Activated T-cell treated with anti-CD3 and anti-CD28 coated beads, Interleukin-2, amount 50 U/mL, for 4 hours (primary cell): ENCODE results near the gene RYR2. TPM values are rescaled to one million over a fixed set of nuclear protein-coding genes. Genes with fewer than 3 reads are reported as not detected.
"Not testable (repeated sequence)": the region's sequence is repeated elsewhere in the genome, so short reads cannot be mapped to it uniquely, and the experiment has no call there.

Experiments
- ATAC-seq, 2 donors: fragments of 200-7000 bp; cut with Tn5 transposase; one replicate each; pipeline ENCODE4 v1.10.0; 2021
- DNase-seq: peaks from one replicate; pipeline ENCODE4 v3.0.0-alpha.2; 2020
- H3K27me3 Mint-ChIP-seq: one replicate; pipeline ENCODE4 v1.8.0; 2021; ENCODE audit warnings: low read depth, mixed read lengths
- H3K36me3 Mint-ChIP-seq: one replicate; pipeline ENCODE4 v1.8.0; 2022; ENCODE audit warnings: mixed read lengths; ENCODE audit not compliant: insufficient read depth
- H3K4me1 Mint-ChIP-seq: one replicate; pipeline ENCODE4 v1.8.0; 2021; ENCODE audit warnings: low read depth, mixed read lengths
- H3K4me3 Mint-ChIP-seq: one replicate; pipeline ENCODE4 v1.8.0; 2021; ENCODE audit warnings: mild to moderate bottlenecking, moderate library complexity, mixed read lengths
- H3K9me3 Mint-ChIP-seq: one replicate; pipeline ENCODE4 v1.8.0; 2021; ENCODE audit warnings: mixed read lengths
- total RNA-seq, 3 donors: library from RNA; stranded (reverse); gene quantifications; one replicate each; pipeline ENCODE4 v1.2.1, GENCODE V29; 2021

Gene RYR2
- total RNA-seq, 3 donors from 2014 or later, result 0.05 to 0.08 (median 0.05) TPM

DNA sequence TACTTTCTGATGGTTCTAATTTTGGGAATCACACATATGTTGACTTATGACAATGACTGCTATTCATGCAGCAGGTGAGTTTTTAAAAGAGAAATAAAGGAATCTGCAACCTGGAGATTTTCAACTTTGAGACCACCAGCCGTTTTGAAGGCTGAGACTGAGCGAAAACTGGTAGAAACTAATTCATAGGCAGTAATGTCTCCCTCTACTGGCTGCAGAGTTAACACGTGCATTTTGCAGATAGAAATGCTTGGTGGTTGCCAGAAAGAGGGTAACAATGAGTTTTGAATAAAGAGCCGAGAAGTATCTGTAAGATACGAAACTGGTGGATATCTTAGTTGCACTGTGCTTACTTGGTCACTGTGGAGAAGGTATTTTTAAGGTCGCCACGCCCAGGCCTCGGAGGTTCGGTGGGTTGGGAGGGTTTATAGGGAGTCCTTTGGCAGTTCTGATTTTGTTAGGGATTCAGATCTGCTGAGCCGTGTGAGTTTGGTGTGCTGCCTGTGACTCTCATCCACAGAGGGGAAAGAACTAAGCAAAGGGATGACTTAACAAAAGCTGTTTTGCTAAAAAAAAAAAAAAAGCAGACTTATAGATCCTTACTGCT is 83.0 kb downstream of the RYR2 start:
- Mint-ChIP-seq H3K9me3 (peaks cover 14% of the 10 kb centered on the region), H3K27me3 (peaks cover 3% of the 10 kb centered on the region), H3K4me3 (no peak overlapping the region), H3K4me1 (no peaks in the 10 kb centered on the region), H3K36me3 (no peaks in the 10 kb centered on the region)
- ATAC-seq (no peak), DNase-seq (no peak)

- no peaks in the 10 kb centered on the region for H3K36me3 Mint-ChIP-seq
- H3K4me1 Mint-ChIP-seq, result no peaks in the 10 kb centered on the region
- no peak for DNase-seq
- H3K27me3 Mint-ChIP-seq, result peaks cover 3% of the 10 kb centered on the region
- H3K4me3 Mint-ChIP-seq, result no peak overlapping the region
- H3K9me3 Mint-ChIP-seq, result peaks cover 19% of the 10 kb centered on the region
- ATAC-seq, result no peak
Measured at GRCh38 chr1:237126180-237126579, 84.2 kb downstream of the RYR2 start.

- not testable (repeated sequence) for H3K4me1 Mint-ChIP-seq, DNase-seq, H3K4me3 Mint-ChIP-seq, ATAC-seq, H3K27me3 Mint-ChIP-seq, H3K36me3 Mint-ChIP-seq
- H3K9me3 Mint-ChIP-seq, result peaks cover 21% of the 10 kb centered on the region
Measured at GRCh38 chr1:237127301-237127700, 85.3 kb downstream of the RYR2 start.

- peaks cover 30% of the 10 kb centered on the region for H3K9me3 Mint-ChIP-seq
- H3K4me1 Mint-ChIP-seq, result no peaks in the 10 kb centered on the region
- H3K27me3 Mint-ChIP-seq, result no peaks in the 10 kb centered on the region
- H3K4me3 Mint-ChIP-seq, result no peak overlapping the region
- ATAC-seq (no peak), DNase-seq (no peak)
- H3K36me3 Mint-ChIP-seq, result no peaks in the 10 kb centered on the region
Measured at GRCh38 chr1:237133921-237134320, 91.9 kb downstream of the RYR2 start.

GRCh38 chr1:237134929-237135328 is 92.9 kb downstream of the RYR2 start:
- Mint-ChIP-seq H3K27me3 (no peaks in the 10 kb centered on the region), H3K4me1 (no peaks in the 10 kb centered on the region), H3K4me3 (no peak overlapping the region), H3K9me3 (peaks cover 22% of the 10 kb centered on the region), H3K36me3 (no peaks in the 10 kb centered on the region)
- DNase-seq, result no peak
- no peak for ATAC-seq

GRCh38 chr1:237138551-237138950 is 96.6 kb downstream of the RYR2 start:
- no peaks in the 10 kb centered on the region for H3K4me1 Mint-ChIP-seq
- peaks cover 7% of the 10 kb centered on the region for H3K9me3 Mint-ChIP-seq
- no peaks in the 10 kb centered on the region for H3K27me3 Mint-ChIP-seq
- no peak for DNase-seq
- H3K36me3 Mint-ChIP-seq, result no peaks in the 10 kb centered on the region
- ATAC-seq, result no peak
- no peak overlapping the region for H3K4me3 Mint-ChIP-seq

GRCh38 chr1:237139732-237140131 is 97.7 kb downstream of the RYR2 start:
- Mint-ChIP-seq H3K36me3 (no peaks in the 10 kb centered on the region), H3K4me1 (no peaks in the 10 kb centered on the region), H3K4me3 (no peak overlapping the region), H3K27me3 (no peaks in the 10 kb centered on the region), H3K9me3 (peaks cover 7% of the 10 kb centered on the region)
- no peak for ATAC-seq
- no peak for DNase-seq

GRCh38 chr1:237140986-237141385 is 99.0 kb downstream of the RYR2 start:
- H3K36me3 Mint-ChIP-seq, result no peaks in the 10 kb centered on the region
- ATAC-seq (no peak), DNase-seq (no peak)
- H3K27me3 Mint-ChIP-seq, result no peaks in the 10 kb centered on the region
- H3K4me3 Mint-ChIP-seq, result no peak overlapping the region
- peaks cover 3% of the 10 kb centered on the region for H3K9me3 Mint-ChIP-seq
- H3K4me1 Mint-ChIP-seq, result no peaks in the 10 kb centered on the region

GRCh38 chr1:237141502-237141901 is 99.5 kb downstream of the RYR2 start:
- Mint-ChIP-seq H3K4me1 (no peaks in the 10 kb centered on the region), H3K27me3 (no peaks in the 10 kb centered on the region), H3K4me3 (no peak overlapping the region), H3K36me3 (no peaks in the 10 kb centered on the region), H3K9me3 (peaks cover 3% of the 10 kb centered on the region)
- ATAC-seq (no peak), DNase-seq (no peak)

GRCh38 chr1:237145379-237146135 is 103.6 kb downstream of the RYR2 start:
- no peak for ATAC-seq

DNA sequence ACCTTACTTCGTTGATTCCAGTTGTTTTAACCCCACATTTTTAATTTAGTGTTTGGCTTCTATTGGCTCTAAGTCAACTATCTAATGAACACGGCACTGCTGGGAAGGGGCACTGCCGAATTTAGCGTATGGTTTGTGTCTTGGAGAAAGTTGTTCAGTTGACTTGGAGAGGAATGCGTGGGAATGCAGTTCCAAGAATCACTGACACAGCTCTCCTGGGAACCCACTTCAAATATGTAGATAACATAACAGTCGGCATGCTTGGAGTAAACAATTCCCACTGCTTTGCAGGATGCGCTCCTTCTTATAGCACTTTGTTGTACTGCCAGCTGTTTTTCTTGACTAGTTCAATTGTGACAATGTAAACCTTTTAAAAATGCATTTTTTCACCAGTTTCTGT is 104.3 kb downstream of the RYR2 start:
- Mint-ChIP-seq H3K36me3 (no peaks in the 10 kb centered on the region), H3K4me1 (no peaks in the 10 kb centered on the region), H3K27me3 (no peaks in the 10 kb centered on the region), H3K9me3 (no peaks in the 10 kb centered on the region), H3K4me3 (no peak overlapping the region)
- ATAC-seq (no peak), DNase-seq (no peak)

More at GRCh38 chr1:237145379-237146135, 103.6 kb downstream of the RYR2 start:
- no peaks in the 10 kb centered on the region for H3K4me1 Mint-ChIP-seq
- H3K36me3 Mint-ChIP-seq, result no peaks in the 10 kb centered on the region
- no peaks in the 10 kb centered on the region for H3K9me3 Mint-ChIP-seq
- no peak overlapping the region for H3K4me3 Mint-ChIP-seq
- H3K27me3 Mint-ChIP-seq, result no peaks in the 10 kb centered on the region
- no peak for DNase-seq

DNA sequence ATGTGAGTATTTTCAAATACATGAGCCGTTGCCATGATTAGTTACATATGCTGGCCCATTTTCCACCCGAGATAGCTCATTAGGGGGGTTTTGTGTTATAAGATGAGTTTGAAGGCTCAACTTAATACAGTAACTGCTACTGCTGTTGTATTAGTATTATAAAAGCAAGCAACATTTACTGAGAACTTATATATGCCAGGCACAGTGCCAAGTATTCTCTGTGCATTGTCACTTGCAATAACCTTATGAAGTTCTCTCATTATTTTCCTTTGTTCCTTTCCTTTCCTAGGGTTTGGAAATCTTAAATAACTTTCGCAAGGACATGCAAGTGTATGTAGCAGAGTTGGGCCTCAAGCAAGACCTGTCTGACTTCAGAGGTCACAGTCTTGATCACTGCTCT is 107.9 kb downstream of the RYR2 start:
- no peak for ATAC-seq

GRCh38 chr1:237151979-237152378 is 110.0 kb downstream of the RYR2 start:
- H3K4me3 Mint-ChIP-seq, H3K9me3 Mint-ChIP-seq, DNase-seq, H3K4me1 Mint-ChIP-seq, H3K36me3 Mint-ChIP-seq, H3K27me3 Mint-ChIP-seq, ATAC-seq: not testable (repeated sequence)

More for the DNA sequence above, 107.9 kb downstream of the RYR2 start:
- Mint-ChIP-seq H3K36me3 (no peaks in the 10 kb centered on the region), H3K9me3 (no peaks in the 10 kb centered on the region), H3K4me1 (no peaks in the 10 kb centered on the region), H3K27me3 (peaks cover 3% of the 10 kb centered on the region), H3K4me3 (no peak overlapping the region)
- no peak for DNase-seq

DNA sequence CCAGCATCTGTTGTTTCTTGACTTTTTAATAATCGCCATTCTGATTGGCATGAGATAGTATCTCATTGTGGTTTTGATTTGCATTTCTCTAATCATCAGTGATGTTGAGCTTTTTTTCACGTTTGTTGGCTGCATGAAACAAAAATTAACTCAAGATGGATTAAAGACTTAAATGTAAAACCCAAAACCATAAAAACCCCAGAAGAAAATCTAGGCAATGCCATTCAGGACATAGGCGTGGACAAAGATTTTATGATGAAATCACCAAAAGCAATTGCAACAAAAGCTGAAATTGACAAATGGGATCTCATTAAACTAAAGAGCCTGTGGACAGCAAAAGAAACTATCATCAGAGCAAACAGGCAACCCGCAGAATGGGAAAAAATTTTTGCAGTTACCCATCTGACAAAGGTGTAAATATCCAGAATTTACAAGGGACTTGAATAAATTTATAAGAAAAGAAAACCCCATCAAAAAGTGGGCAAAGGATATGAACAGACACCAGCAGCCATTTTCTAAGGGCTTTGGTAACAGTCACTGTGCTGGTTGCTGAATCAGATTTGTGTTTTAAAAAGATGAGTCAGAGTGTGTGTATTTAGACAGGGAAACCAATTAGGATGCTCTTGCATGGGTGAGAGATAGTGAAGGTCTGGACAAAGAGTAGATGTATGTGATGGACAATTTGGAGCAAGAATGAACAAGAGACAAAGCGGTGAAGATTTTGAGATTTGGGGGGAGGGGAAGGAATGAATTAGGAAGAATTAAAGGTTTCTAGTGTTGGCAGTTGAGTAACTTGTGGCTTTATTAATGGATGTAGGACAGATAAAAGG is 110.7 kb downstream of the RYR2 start:
- H3K4me3 Mint-ChIP-seq, result no peak overlapping the region
- H3K9me3 Mint-ChIP-seq, result no peaks in the 10 kb centered on the region
- H3K27me3 Mint-ChIP-seq, result peaks cover 5% of the 10 kb centered on the region
- no peak for DNase-seq
- no peak for ATAC-seq
- no peaks in the 10 kb centered on the region for H3K4me1 Mint-ChIP-seq
- no peaks in the 10 kb centered on the region for H3K36me3 Mint-ChIP-seq
